GM21717 (cell line): ENCODE results near the gene TP63.

ENCODE experiments used
- ATAC-seq: cut with Tn5 transposase; IDR thresholded peaks from one replicate; pipeline ENCODE4 v1.9.1; 2021; ENCODE audit warnings: mild to moderate bottlenecking, moderate library complexity; ENCODE audit not compliant: unreplicated experiment

TP63 gene

GRCh38 chr3:189680723-189681122 is 49.5 kb downstream of the TP63 start:
- no peak for ATAC-seq

- ATAC-seq: no peak
Observed at GRCh38 chr3:189683546-189684255, 52.5 kb downstream of the TP63 start.

- no peak for ATAC-seq
Observed at GRCh38 chr3:189684317-189684716, 53.1 kb downstream of the TP63 start.

GRCh38 chr3:189685291-189685690 is 54.1 kb downstream of the TP63 start:
- ATAC-seq: no peak

- no peak for ATAC-seq
Observed at GRCh38 chr3:189685860-189686259, 54.7 kb downstream of the TP63 start.

- no peak for ATAC-seq
Observed at GRCh38 chr3:189687475-189687874, 56.3 kb downstream of the TP63 start.

- no peak for ATAC-seq
Observed at GRCh38 chr3:189688262-189688661, 57.1 kb downstream of the TP63 start.

- no peak for ATAC-seq
Observed at GRCh38 chr3:189689625-189690024, 58.4 kb downstream of the TP63 start.

GRCh38 chr3:189690237-189690636 is 59.0 kb downstream of the TP63 start:
- no peak for ATAC-seq

GRCh38 chr3:189690672-189691071 is 59.5 kb downstream of the TP63 start:
- ATAC-seq: no peak

- no peak for ATAC-seq
Observed at GRCh38 chr3:189695400-189695799, 64.2 kb downstream of the TP63 start.

- ATAC-seq: no peak
Observed at GRCh38 chr3:189698811-189699210, 67.6 kb downstream of the TP63 start.

- ATAC-seq: no peak
Observed at GRCh38 chr3:189699885-189700284, 68.7 kb downstream of the TP63 start.

GRCh38 chr3:189702066-189702646 is 71.0 kb downstream of the TP63 start:
- ATAC-seq: no peak

GRCh38 chr3:189703865-189704264 is 72.7 kb downstream of the TP63 start:
- no peak for ATAC-seq

- no peak for ATAC-seq
Observed at GRCh38 chr3:189708375-189708774, 77.2 kb downstream of the TP63 start.

- peak; percentile 64 for ATAC-seq
Observed at GRCh38 chr3:189710620-189711402, 79.6 kb downstream of the TP63 start.

- ATAC-seq: no peak
Observed at GRCh38 chr3:189712906-189713483, 81.8 kb downstream of the TP63 start.

GRCh38 chr3:189714991-189715961 is 84.1 kb downstream of the TP63 start:
- no peak for ATAC-seq

GRCh38 chr3:189718215-189718614 is 87.0 kb downstream of the TP63 start:
- ATAC-seq: no peak
